Measurements from ENCODE around the gene DCBLD2. TPM values are rescaled to one million over a fixed set of nuclear protein-coding genes. Genes with fewer than 3 reads are reported as not detected.

The DCBLD2 gene
- polyA plus RNA-seq, 3 donors, result 0.17 to 1.1 (median 0.45) TPM

GRCh38 chr3:98812851-98813374, 88.6 kb downstream of the DCBLD2 start:
- H3K27me3 ChIP-seq (ENCODE audit: control insufficient read depth in 2 of 2, insufficient read depth in 2 of 2, low read length in 2 of 2), result no peaks in the 10 kb centered on the region
- H3K36me3 ChIP-seq (replicated peaks in 1 of 2; ENCODE audit: control insufficient read depth in 1 of 2, insufficient read depth in 2 of 2, low read length in 2 of 2), result no peaks in the 10 kb centered on the region
- H3K4me1 ChIP-seq (ENCODE audit: control insufficient read depth in 1 of 2, insufficient read depth in 2 of 2, low read length in 2 of 2), result peaks cover 18 to 21% of the 10 kb centered on the region in 2 donors
- peak; percentile 9 to 65 (median 40) for DNase-seq
- no peak overlapping the region for H3K4me3 ChIP-seq (replicated peaks in 1 of 3; ENCODE audit: low read depth in 2 of 3, low read length in 3 of 3)
- Mint-ChIP-seq H3K27ac (no peak overlapping the region), H3K27me3 (ENCODE audit: low read depth in 3 of 3) (peaks cover 0 to 1% (median 0%) of the 10 kb centered on the region in 3 donors), H3K9me3 (no peaks in the 10 kb centered on the region), H3K4me3 (no peak overlapping the region), H3K4me1 (peaks cover 22% of the 10 kb centered on the region), H3K36me3 (no peaks in the 10 kb centered on the region)
- no peaks in the 10 kb centered on the region for H4K20me1 ChIP-seq (ENCODE audit: insufficient read depth, low read length)
- H3K4me2 ChIP-seq (replicated peaks; ENCODE audit: extremely low read depth, low read length, poor library complexity, severe bottlenecking), result no peak overlapping the region
- no peak overlapping the region for H2AFZ ChIP-seq (ENCODE audit: insufficient read depth, low read depth, low read length, poor library complexity, severe bottlenecking)
- no peak overlapping the region for H3K27ac ChIP-seq (ENCODE audit: low read depth in 1 of 2, low read length in 2 of 2)
- no peaks in the 10 kb centered on the region for H3K9me3 ChIP-seq (replicated peaks in 1 of 2; ENCODE audit: control insufficient read depth in 1 of 2, insufficient read depth in 1 of 2, low read length in 2 of 2)
- H3K79me2 ChIP-seq (ENCODE audit: insufficient read depth, low read length), result no peaks in the 10 kb centered on the region
- no peak overlapping the region for H3K9ac ChIP-seq (ENCODE audit: insufficient read depth, low read length, poor library complexity, severe bottlenecking)
- intact Hi-C loops (cut with micrococcal nuclease), result loop anchor here in 1 of 2 donors (5.0 kb wide), 1 partner anchor 216 kb away; no protein-coding TSS in a partner anchor
- WGBS (ENCODE audit: insufficient coverage), result no CpG with 5 or more reads among the region's 5 CpGs
- peak; percentile 91 for TF ChIP-seq CTCF (IDR thresholded peaks at IDR 0.05)

GRCh38 chr3:98811048-98811447, 90.4 kb downstream of the DCBLD2 start:
- no peak for DNase-seq
- peaks cover 0 to 1% (median 0%) of the 10 kb centered on the region in 3 donors for H3K27me3 Mint-ChIP-seq (ENCODE audit: low read depth in 3 of 3)
- Histone ChIP-seq H3K4me2 (replicated peaks; ENCODE audit: extremely low read depth, low read length, poor library complexity, severe bottlenecking) (peak overlapping the region; percentile 20), H3K79me2 (ENCODE audit: insufficient read depth, low read length) (no peaks in the 10 kb centered on the region), H3K27ac (ENCODE audit: low read depth in 1 of 2, low read length in 2 of 2) (no peak overlapping the region), H3K4me3 (replicated peaks in 1 of 3; ENCODE audit: low read depth in 2 of 3, low read length in 3 of 3) (no peak overlapping the region), H2AFZ (ENCODE audit: insufficient read depth, low read depth, low read length, poor library complexity, severe bottlenecking) (peak overlapping the region; percentile 39), H3K4me1 (ENCODE audit: control insufficient read depth in 1 of 2, insufficient read depth in 2 of 2, low read length in 2 of 2) (peaks cover 18 to 21% of the 10 kb centered on the region in 2 donors), H3K27me3 (ENCODE audit: control insufficient read depth in 2 of 2, insufficient read depth in 2 of 2, low read length in 2 of 2) (no peaks in the 10 kb centered on the region), H3K9ac (ENCODE audit: insufficient read depth, low read length, poor library complexity, severe bottlenecking) (no peak overlapping the region), H3K9me3 (replicated peaks in 1 of 2; ENCODE audit: control insufficient read depth in 1 of 2, insufficient read depth in 1 of 2, low read length in 2 of 2) (no peaks in the 10 kb centered on the region), H3K36me3 (replicated peaks in 1 of 2; ENCODE audit: control insufficient read depth in 1 of 2, insufficient read depth in 2 of 2, low read length in 2 of 2) (no peaks in the 10 kb centered on the region), H4K20me1 (ENCODE audit: insufficient read depth, low read length) (no peaks in the 10 kb centered on the region)
- no peak for TF ChIP-seq CTCF (IDR thresholded peaks at IDR 0.05)
- H3K9me3 Mint-ChIP-seq, result no peaks in the 10 kb centered on the region
- H3K4me1 Mint-ChIP-seq, result peaks cover 22% of the 10 kb centered on the region
- no peak overlapping the region for H3K27ac Mint-ChIP-seq
- no peaks in the 10 kb centered on the region for H3K36me3 Mint-ChIP-seq
- WGBS (ENCODE audit: insufficient coverage), result no CpG with 5 or more reads among the region's 6 CpGs
- H3K4me3 Mint-ChIP-seq, result no peak overlapping the region
- intact Hi-C loops (cut with micrococcal nuclease), result loop anchor here in 1 of 2 donors (5.0 kb wide), 1 partner anchor 214 kb away; no protein-coding TSS in a partner anchor

All from CD14-positive monocyte (primary cell).